Measurements from ENCODE around the gene IZUMO1. TPM values are rescaled to one million over a fixed set of nuclear protein-coding genes. Genes with fewer than 3 reads are reported as not detected.
"Not testable (repeated sequence)": the region's sequence is repeated elsewhere in the genome, so short reads cannot be mapped to it uniquely, and the experiment has no call there.

Gene IZUMO1
- total RNA-seq, 1 experiment from 2014 or later: not detected

GRCh38 chr19:48794291-48794690, 47.6 kb upstream of the IZUMO1 start:
- no peak overlapping the region for H3K4me3 ChIP-seq (ENCODE audit: low read depth, low read length, poor library complexity, severe bottlenecking)
- intact Hi-C loops (cut with micrococcal nuclease; ENCODE audit: unreplicated experiment): loop anchor here (10.0 kb wide), 1 partner anchor 431 kb away; no protein-coding TSS in a partner anchor
- no TSS peak for BruUV-seq (replicated peaks)
- no peaks in the 10 kb centered on the region for H3K27me3 ChIP-seq (replicated peaks; ENCODE audit: insufficient read depth, low read depth, low read length, poor library complexity)
- H3K27ac ChIP-seq (ENCODE audit: low read depth, low read length, poor library complexity, severe bottlenecking): no peak overlapping the region
- ChIA-PET POLR2A (ENCODE audit: low non-redundant PET) (no interaction called here), CTCF (interaction anchor here (0.6 to 3.0 kb wide), 2 partner anchors 48 to 179 kb away, joined by 7 to 19 read pairs; no protein-coding TSS in a partner anchor)
- H3K4me1 ChIP-seq (ENCODE audit: insufficient read depth, low read length, poor library complexity, severe bottlenecking): peaks cover 5% of the 10 kb centered on the region
- no peak for TF ChIP-seq CTCF (conservative IDR thresholded peaks at IDR 0.05; ENCODE audit: low read depth, low read length)
- H3K9me3 ChIP-seq (ENCODE audit: low read depth, low read length, poor library complexity, severe bottlenecking): no peaks in the 10 kb centered on the region
- DNase-seq (ENCODE audit: low spot score): no peak
- H3K36me3 ChIP-seq (ENCODE audit: insufficient read depth, low read length, poor library complexity, severe bottlenecking): no peaks in the 10 kb centered on the region

GRCh38 chr19:48793271-48793670, 46.6 kb upstream of the IZUMO1 start:
- ChIA-PET CTCF (no interaction called here), POLR2A (ENCODE audit: low non-redundant PET) (no interaction called here)
- DNase-seq (ENCODE audit: low spot score): no peak
- Histone ChIP-seq H3K27me3 (replicated peaks; ENCODE audit: insufficient read depth, low read depth, low read length, poor library complexity) (no peaks in the 10 kb centered on the region), H3K4me1 (ENCODE audit: insufficient read depth, low read length, poor library complexity, severe bottlenecking) (no peaks in the 10 kb centered on the region), H3K9me3 (ENCODE audit: low read depth, low read length, poor library complexity, severe bottlenecking) (no peaks in the 10 kb centered on the region), H3K27ac (ENCODE audit: low read depth, low read length, poor library complexity, severe bottlenecking) (no peak overlapping the region), H3K36me3 (ENCODE audit: insufficient read depth, low read length, poor library complexity, severe bottlenecking) (no peaks in the 10 kb centered on the region), H3K4me3 (ENCODE audit: low read depth, low read length, poor library complexity, severe bottlenecking) (no peak overlapping the region)
- no TSS peak for BruUV-seq (replicated peaks)
- intact Hi-C loops (cut with micrococcal nuclease; ENCODE audit: unreplicated experiment): loop anchor here (10.0 kb wide), 1 partner anchor 432 kb away; no protein-coding TSS in a partner anchor
- TF ChIP-seq CTCF (conservative IDR thresholded peaks at IDR 0.05; ENCODE audit: low read depth, low read length): no peak
- TF ChIP-seq EZH2 (IDR thresholded peaks at IDR 0.05; ENCODE audit: borderline replicate concordance, low read depth, low read length, poor library complexity, severe bottlenecking): no peak

- intact Hi-C loops (cut with micrococcal nuclease; ENCODE audit: unreplicated experiment): not testable (repeated sequence)
- POLR2A ChIA-PET (ENCODE audit: low non-redundant PET): interaction anchor here (0.7 kb wide), 1 partner anchor 183 kb away, joined by 11 read pairs; no protein-coding TSS in a partner anchor
Measured at GRCh38 chr19:48787331-48787730, 40.6 kb upstream of the IZUMO1 start.

GRCh38 chr19:48786422-48786821, 39.7 kb upstream of the IZUMO1 start:
- H3K4me3 ChIP-seq (ENCODE audit: low read depth, low read length, poor library complexity, severe bottlenecking); H3K9me3 ChIP-seq (ENCODE audit: low read depth, low read length, poor library complexity, severe bottlenecking); CTCF ChIA-PET; H3K27ac ChIP-seq (ENCODE audit: low read depth, low read length, poor library complexity, severe bottlenecking); BruUV-seq (replicated peaks); DNase-seq (ENCODE audit: low spot score); POLR2A ChIA-PET (ENCODE audit: low non-redundant PET); H3K27me3 ChIP-seq (replicated peaks; ENCODE audit: insufficient read depth, low read depth, low read length, poor library complexity); H3K36me3 ChIP-seq (ENCODE audit: insufficient read depth, low read length, poor library complexity, severe bottlenecking); H3K4me1 ChIP-seq (ENCODE audit: insufficient read depth, low read length, poor library complexity, severe bottlenecking); intact Hi-C loops (cut with micrococcal nuclease; ENCODE audit: unreplicated experiment): not testable (repeated sequence)

More at GRCh38 chr19:48787331-48787730, 40.6 kb upstream of the IZUMO1 start:
- not testable (repeated sequence) for H3K27ac ChIP-seq (ENCODE audit: low read depth, low read length, poor library complexity, severe bottlenecking); H3K4me3 ChIP-seq (ENCODE audit: low read depth, low read length, poor library complexity, severe bottlenecking); H3K9me3 ChIP-seq (ENCODE audit: low read depth, low read length, poor library complexity, severe bottlenecking); DNase-seq (ENCODE audit: low spot score); H3K27me3 ChIP-seq (replicated peaks; ENCODE audit: insufficient read depth, low read depth, low read length, poor library complexity); H3K4me1 ChIP-seq (ENCODE audit: insufficient read depth, low read length, poor library complexity, severe bottlenecking); BruUV-seq (replicated peaks); H3K36me3 ChIP-seq (ENCODE audit: insufficient read depth, low read length, poor library complexity, severe bottlenecking)
- CTCF ChIA-PET: interaction anchor here (0.6 to 1.6 kb wide), 8 partner anchors 11 to 409 kb away, joined by 3 to 24 read pairs (median 6); partner anchors contain the start of gene HSD17B14
